ENCODE results near the gene LNP1. TPM values are rescaled to one million over a fixed set of nuclear protein-coding genes. Genes with fewer than 3 reads are reported as not detected.

The LNP1 gene
- total RNA-seq, 1 donor from 2014 or later, result 1.9 TPM

GRCh38 chr3:100400419-100400779 is 940 bp upstream of the LNP1 start:
- peak overlapping the region; percentile 98 for H3K4me3 ChIP-seq
- H3K36me3 ChIP-seq, result no peaks in the 10 kb centered on the region
- peak; percentile 24 for ATAC-seq
- intact Hi-C loops (cut with DNase I), result no loop called here
- no peak for DNase-seq
- no peaks in the 10 kb centered on the region for H3K9me3 ChIP-seq
- H3K27ac ChIP-seq, result peak overlapping the region; percentile 94
- peaks cover 44% of the 10 kb centered on the region for H3K4me1 ChIP-seq
- H3K27me3 ChIP-seq, result no peaks in the 10 kb centered on the region
- TF ChIP-seq, protein P1, sequence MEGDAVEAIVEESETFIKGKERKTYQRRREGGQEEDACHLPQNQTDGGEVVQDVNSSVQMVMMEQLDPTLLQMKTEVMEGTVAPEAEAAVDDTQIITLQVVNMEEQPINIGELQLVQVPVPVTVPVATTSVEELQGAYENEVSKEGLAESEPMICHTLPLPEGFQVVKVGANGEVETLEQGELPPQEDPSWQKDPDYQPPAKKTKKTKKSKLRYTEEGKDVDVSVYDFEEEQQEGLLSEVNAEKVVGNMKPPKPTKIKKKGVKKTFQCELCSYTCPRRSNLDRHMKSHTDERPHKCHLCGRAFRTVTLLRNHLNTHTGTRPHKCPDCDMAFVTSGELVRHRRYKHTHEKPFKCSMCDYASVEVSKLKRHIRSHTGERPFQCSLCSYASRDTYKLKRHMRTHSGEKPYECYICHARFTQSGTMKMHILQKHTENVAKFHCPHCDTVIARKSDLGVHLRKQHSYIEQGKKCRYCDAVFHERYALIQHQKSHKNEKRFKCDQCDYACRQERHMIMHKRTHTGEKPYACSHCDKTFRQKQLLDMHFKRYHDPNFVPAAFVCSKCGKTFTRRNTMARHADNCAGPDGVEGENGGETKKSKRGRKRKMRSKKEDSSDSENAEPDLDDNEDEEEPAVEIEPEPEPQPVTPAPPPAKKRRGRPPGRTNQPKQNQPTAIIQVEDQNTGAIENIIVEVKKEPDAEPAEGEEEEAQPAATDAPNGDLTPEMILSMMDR (IDR thresholded peaks at IDR 0.05), result no peak

DNA sequence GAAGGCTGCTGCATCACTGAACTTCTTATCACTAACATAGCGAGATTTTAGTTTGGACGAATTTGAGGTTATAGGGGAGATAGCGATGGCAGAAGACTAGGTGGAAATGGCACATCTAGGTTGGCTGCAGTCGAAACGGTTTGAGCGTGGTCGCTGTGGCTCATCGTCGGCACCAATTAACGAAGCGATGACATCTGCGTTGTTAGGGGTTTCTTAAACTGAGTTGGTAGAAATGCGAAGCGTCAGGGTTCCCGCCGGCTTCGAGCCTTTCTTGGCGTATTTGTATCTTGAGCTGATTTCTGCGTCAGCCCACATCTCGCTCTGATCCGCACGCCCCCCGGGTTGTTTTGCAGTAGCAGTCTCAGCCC is 319 bp downstream of the LNP1 start:
- intact Hi-C loops (cut with DNase I), result no loop called here
- Histone ChIP-seq H3K27ac (peak overlapping the region; percentile 94), H3K4me1 (peaks cover 44% of the 10 kb centered on the region), H3K4me3 (peak overlapping the region; percentile 98), H3K36me3 (no peaks in the 10 kb centered on the region), H3K27me3 (no peaks in the 10 kb centered on the region), H3K9me3 (no peaks in the 10 kb centered on the region)
- ATAC-seq (peak; percentile 0), DNase-seq (peak; percentile 66)
- TF ChIP-seq, protein P1 (IDR thresholded peaks at IDR 0.05), result no peak

- ATAC-seq (no peak), DNase-seq (no peak)
- intact Hi-C loops (cut with DNase I), result no loop called here
- peak overlapping the region; percentile 98 for H3K4me3 ChIP-seq
- peaks cover 39% of the 10 kb centered on the region for H3K4me1 ChIP-seq
- H3K27ac ChIP-seq, result peak overlapping the region; percentile 94
- no peaks in the 10 kb centered on the region for H3K36me3 ChIP-seq
- TF ChIP-seq, protein P1 (IDR thresholded peaks at IDR 0.05), result no peak
- no peaks in the 10 kb centered on the region for H3K27me3 ChIP-seq
- H3K9me3 ChIP-seq, result no peaks in the 10 kb centered on the region
These were observed 917 bp downstream of the LNP1 start for GRCh38 chr3:100402256-100402655.

GRCh38 chr3:100402891-100403290 is 1.6 kb downstream of the LNP1 start:
- TF ChIP-seq, protein P1 (IDR thresholded peaks at IDR 0.05), result no peak
- no peak overlapping the region for H3K27ac ChIP-seq
- H3K27me3 ChIP-seq, result no peaks in the 10 kb centered on the region
- ATAC-seq (no peak), DNase-seq (no peak)
- H3K4me3 ChIP-seq, result peak overlapping the region; percentile 98
- H3K4me1 ChIP-seq, result peaks cover 39% of the 10 kb centered on the region
- no peaks in the 10 kb centered on the region for H3K36me3 ChIP-seq
- intact Hi-C loops (cut with DNase I), result no loop called here
- no peaks in the 10 kb centered on the region for H3K9me3 ChIP-seq

GRCh38 chr3:100403362-100404249 is 2.3 kb downstream of the LNP1 start:
- peaks cover 37% of the 10 kb centered on the region for H3K4me1 ChIP-seq
- H3K27me3 ChIP-seq, result no peaks in the 10 kb centered on the region
- TF ChIP-seq, protein P1 (IDR thresholded peaks at IDR 0.05), result no peak
- no peak for DNase-seq
- peak overlapping the region; percentile 98 for H3K4me3 ChIP-seq
- H3K36me3 ChIP-seq, result no peaks in the 10 kb centered on the region
- no peak overlapping the region for H3K27ac ChIP-seq
- intact Hi-C loops (cut with DNase I), result no loop called here
- H3K9me3 ChIP-seq, result no peaks in the 10 kb centered on the region
- ATAC-seq, result no peak
